MCF 10A (cell line): ENCODE measurements around the gene LSM4. TPM values are rescaled to one million over a fixed set of nuclear protein-coding genes. Genes with fewer than 3 reads are reported as not detected.
A peak's percentile ranks its signal among the peaks of the same experiment; 100 is the strongest.
"Not testable (repeated sequence)": the region's sequence is repeated elsewhere in the genome, so short reads cannot be mapped to it uniquely, and the experiment has no call there.

Experiments used
- BruUV-seq: library from RNA; stranded (reverse); fragments of 400-500 nt; replicated peaks from 2 replicates; lab custom pipeline; 2021; lab: Mats Ljungman, UMichigan
- CTCF ChIA-PET: fragments of 300-600 bp; sonication (Branson Sonifier 250); formaldehyde crosslinking; extraction: SDS; loops from one replicate; lab custom pipeline; 2021; ENCODE audit warnings: antibody characterized with exemption, inconsistent platforms; lab: Yijun Ruan, JAX
- POLR2A ChIA-PET: fragments of 300-600, 350-650 bp; sonication (Branson Sonifier 250); formaldehyde crosslinking; extraction: SDS; loops from one replicate; lab custom pipeline; 2020; ENCODE audit warnings: antibody characterized with exemption, inconsistent platforms; lab: Yijun Ruan, JAX
- DNase-seq: peaks from one replicate; pipeline ENCODE4 v3.0.0-alpha.2; 2018; ENCODE audit not compliant: unreplicated experiment
- H3K27ac Mint-ChIP-seq: one replicate; pipeline ENCODE4 v1.8.0; 2022; ENCODE audit warnings: mild to moderate bottlenecking, low read depth, mixed read lengths; ENCODE audit not compliant: unreplicated experiment
- H3K27me3 Mint-ChIP-seq: one replicate; pipeline ENCODE4 v1.8.0; 2022; ENCODE audit warnings: mixed read lengths; ENCODE audit not compliant: insufficient read depth, unreplicated experiment
- H3K36me3 Mint-ChIP-seq: one replicate; pipeline ENCODE4 v1.8.0; 2022; ENCODE audit warnings: mild to moderate bottlenecking, moderate library complexity, mixed read lengths; ENCODE audit not compliant: insufficient read depth, unreplicated experiment
- H3K4me1 Mint-ChIP-seq: one replicate; pipeline ENCODE4 v1.8.0; 2022; ENCODE audit warnings: mixed read lengths; ENCODE audit not compliant: insufficient read depth, unreplicated experiment
- H3K4me3 Mint-ChIP-seq: one replicate; pipeline ENCODE4 v1.8.0; 2022; ENCODE audit warnings: mild to moderate bottlenecking, moderate library complexity, mixed read lengths; ENCODE audit not compliant: unreplicated experiment
- H3K9me3 Mint-ChIP-seq: one replicate; pipeline ENCODE4 v1.8.0; 2022; ENCODE audit warnings: mixed read lengths; ENCODE audit not compliant: unreplicated experiment
- CTCF ChIP-seq: fragments of 200-600 bp; IDR thresholded peaks from one replicate; pipeline ENCODE4 v1.8.0; 2022; ENCODE audit warnings: antibody characterized with exemption, mild to moderate bottlenecking; ENCODE audit not compliant: unreplicated experiment
- intact Hi-C: fragments of 100-400 bp; cut with micrococcal nuclease; formaldehyde crosslinking; loops from 2 replicates; pipeline ENCODE4 v1.14.1; 2022
- total RNA-seq: library from RNA; stranded (reverse); gene quantifications from 2 replicates; pipeline ENCODE4 v1.2.3, GENCODE V29; 2022

LSM4 gene
- total RNA-seq, 1 experiment from 2014 or later: 193 TPM

GRCh38 chr19:18361646-18362045 lies 38.8 kb upstream of the LSM4 start:
- DNase-seq: no peak
- peaks cover 19% of the 10 kb centered on the region for H3K4me1 Mint-ChIP-seq
- H3K27me3 Mint-ChIP-seq: no peaks in the 10 kb centered on the region
- H3K36me3 Mint-ChIP-seq: peaks cover 12% of the 10 kb centered on the region
- CTCF ChIA-PET: interaction anchor here (0.7 to 4.0 kb wide), 4 partner anchors 12 to 284 kb away, joined by 3 to 22 read pairs (median 15); partner anchors contain the start of gene GDF15
- BruUV-seq: no TSS peak
- H3K9me3 Mint-ChIP-seq: no peaks in the 10 kb centered on the region
- no peak for TF ChIP-seq CTCF
- no peak overlapping the region for H3K27ac Mint-ChIP-seq
- intact Hi-C loops: no loop called here
- no peak overlapping the region for H3K4me3 Mint-ChIP-seq
- POLR2A ChIA-PET: interaction anchor here (1.3 kb wide), 1 partner anchor 24 kb away, joined by 3 read pairs; the partner anchor contains the start of gene GDF15

GRCh38 chr19:18357041-18357440 lies 34.2 kb upstream of the LSM4 start:
- no peak for TF ChIP-seq CTCF
- Mint-ChIP-seq H3K9me3 (no peaks in the 10 kb centered on the region), H3K27me3 (no peaks in the 10 kb centered on the region), H3K27ac (no peak overlapping the region), H3K4me1 (peaks cover 6% of the 10 kb centered on the region), H3K4me3 (no peak overlapping the region), H3K36me3 (peaks cover 14% of the 10 kb centered on the region)
- ChIA-PET POLR2A (interaction anchor here (1.2 kb wide), 1 partner anchor 29 kb away, joined by 7 read pairs; the partner anchor contains the start of gene GDF15), CTCF (interaction anchor here (0.6 to 1.5 kb wide), 6 partner anchors 9 to 77 kb away, joined by 3 to 4 read pairs (median 4); no protein-coding TSS in a partner anchor)
- no TSS peak for BruUV-seq
- intact Hi-C loops: no loop called here
- no peak for DNase-seq

GRCh38 chr19:18354743-18355142 lies 31.9 kb upstream of the LSM4 start:
- H3K27ac Mint-ChIP-seq, H3K4me1 Mint-ChIP-seq, intact Hi-C loops, BruUV-seq, H3K4me3 Mint-ChIP-seq, H3K9me3 Mint-ChIP-seq, DNase-seq, H3K27me3 Mint-ChIP-seq: not testable (repeated sequence)
- ChIA-PET CTCF (interaction anchor here (0.7 to 1.9 kb wide), 4 partner anchors 26 to 60 kb away, joined by 3 to 13 read pairs (median 5); no protein-coding TSS in a partner anchor), POLR2A (interaction anchor here (0.7 kb wide), 2 partner anchors 65 to 73 kb away, joined by 3 read pairs; partner anchors contain the start of genes JUND and SSBP4)
- peaks cover 14% of the 10 kb centered on the region for H3K36me3 Mint-ChIP-seq

GRCh38 chr19:18353378-18354005 lies 30.6 kb upstream of the LSM4 start:
- no peak for TF ChIP-seq CTCF
- Mint-ChIP-seq H3K36me3 (peaks cover 11% of the 10 kb centered on the region), H3K27ac (peak overlapping the region; percentile 22), H3K4me3 (no peak overlapping the region), H3K27me3 (no peaks in the 10 kb centered on the region), H3K9me3 (no peaks in the 10 kb centered on the region), H3K4me1 (peaks cover 6% of the 10 kb centered on the region)
- intact Hi-C loops: no loop called here
- no TSS peak for BruUV-seq
- ChIA-PET POLR2A (interaction anchor here (0.6 kb wide), 1 partner anchor 346 kb away, joined by 3 read pairs; no protein-coding TSS in a partner anchor), CTCF (interaction anchor here (0.6 to 6.5 kb wide), 3 partner anchors 43 to 76 kb away, joined by 3 to 118 read pairs (median 3); no protein-coding TSS in a partner anchor)
- DNase-seq: no peak
